GM20431 (cell line): ENCODE results near the gene TEP1.
"Not testable (repeated sequence)": the region's sequence is repeated elsewhere in the genome, so short reads cannot be mapped to it uniquely, and the experiment has no call there.

Experiments
- in situ Hi-C: fragments of 300-500 bp; cut with MseI, MboI; formaldehyde crosslinking; loops from one replicate; pipeline ENCODE4 v1.15.0; 2020; ENCODE audit warnings: low sequenced_read_pairs; ENCODE audit not compliant: unreplicated experiment

Gene TEP1

GRCh38 chr14:20412876-20413743, at the start of gene TEP1:
TEP1 (minus strand) TSS chr14:20413501; CDS start chr14:20408439, 5,062 bp downstream.
- in situ Hi-C loops: no loop called here

- in situ Hi-C loops: no loop called here
Measured at GRCh38 chr14:20461225-20462141, 48.2 kb upstream of the TEP1 start, which contains the start of gene PIP4P1. PIP4P1 (minus strand) TSS chr14:20461434; CDS start chr14:20461325, 109 bp downstream.

GRCh38 chr14:20460458-20461224, 47.3 kb upstream of the TEP1 start:
- in situ Hi-C loops: no loop called here

- in situ Hi-C loops: no loop called here
Measured at GRCh38 chr14:20458031-20458789, 44.9 kb upstream of the TEP1 start.

- in situ Hi-C loops: no loop called here
Measured at GRCh38 chr14:20456971-20457370, 43.7 kb upstream of the TEP1 start.

GRCh38 chr14:20455355-20456300, 42.3 kb upstream of the TEP1 start:
- in situ Hi-C loops: no loop called here

GRCh38 chr14:20454516-20455354, 41.4 kb upstream of the TEP1 start, which contains the start of the genes APEX1 and OSGEP:
APEX1 (plus strand) TSS chr14:20455226; CDS start chr14:20455646, 420 bp downstream.
OSGEP (minus strand) TSS chr14:20454812; CDS start chr14:20454683, 129 bp downstream.
- in situ Hi-C loops: no loop called here

GRCh38 chr14:20452831-20453230, 39.5 kb upstream of the TEP1 start:
- in situ Hi-C loops: not testable (repeated sequence)

GRCh38 chr14:20446889-20447288, 33.6 kb upstream of the TEP1 start:
- in situ Hi-C loops: no loop called here

GRCh38 chr14:20443650-20444049, 30.3 kb upstream of the TEP1 start:
- in situ Hi-C loops: not testable (repeated sequence)

GRCh38 chr14:20441461-20441860, 28.2 kb upstream of the TEP1 start:
- in situ Hi-C loops: no loop called here

- in situ Hi-C loops: no loop called here
Measured at GRCh38 chr14:20440882-20441281, 27.6 kb upstream of the TEP1 start.

GRCh38 chr14:20440465-20440864, 27.2 kb upstream of the TEP1 start:
- in situ Hi-C loops: no loop called here

GRCh38 chr14:20438664-20439063, 25.4 kb upstream of the TEP1 start:
- in situ Hi-C loops: no loop called here

GRCh38 chr14:20436363-20436755, 23.1 kb upstream of the TEP1 start:
- in situ Hi-C loops: no loop called here

GRCh38 chr14:20435582-20436362, 22.5 kb upstream of the TEP1 start, which contains the start of gene KLHL33:
KLHL33 (minus strand) TSS chr14:20436166; CDS start chr14:20435811, 355 bp downstream.
- in situ Hi-C loops: no loop called here
